ENCODE data around the gene DHODH. TPM values are rescaled to one million over a fixed set of nuclear protein-coding genes. Genes with fewer than 3 reads are reported as not detected.
"Not testable (repeated sequence)": the region's sequence is repeated elsewhere in the genome, so short reads cannot be mapped to it uniquely, and the experiment has no call there.

The DHODH gene
- total RNA-seq, 4 donors from 2014 or later, result 3.3 to 6.8 (median 4.7) TPM

GRCh38 chr16:72049110-72049509 is 40.6 kb downstream of the DHODH start:
- Histone ChIP-seq H3K9me3 (no peaks in the 10 kb centered on the region), H3K4me3 (no peak overlapping the region), H3K27me3 (no peaks in the 10 kb centered on the region), H3K36me3 (peaks cover 0 to 2% (median 2%) of the 10 kb centered on the region in 4 donors), H3K27ac (replicated peaks in 1 of 4) (no peak overlapping the region), H3K4me1 (no peaks in the 10 kb centered on the region)
- intact Hi-C loops (cut with DNase I), result no loop called here
- TF ChIP-seq POLR2AphosphoS5 (IDR thresholded peaks at IDR 0.05) (no peak), POLR2A (IDR thresholded peaks at IDR 0.05; ENCODE audit: low read depth) (no peak), EP300 (IDR thresholded peaks at IDR 0.05) (no peak), CTCF (IDR thresholded peaks at IDR 0.05) (no peak)
- no peak for DNase-seq (ENCODE audit: extremely low spot score)

GRCh38 chr16:72050769-72051464 is 42.4 kb downstream of the DHODH start:
- TF ChIP-seq POLR2A (IDR thresholded peaks at IDR 0.05; ENCODE audit: low read depth), result no peak
- no peak for TF ChIP-seq POLR2AphosphoS5 (IDR thresholded peaks at IDR 0.05)
- no peak for TF ChIP-seq CTCF (IDR thresholded peaks at IDR 0.05)
- TF ChIP-seq EP300 (IDR thresholded peaks at IDR 0.05), result no peak
- H3K4me3 ChIP-seq, result no peak overlapping the region
- WGBS, result 88% methylated on average over 3 of the region's 4 CpGs

GRCh38 chr16:72051818-72052217 is 43.3 kb downstream of the DHODH start:
- Histone ChIP-seq H3K9me3 (no peaks in the 10 kb centered on the region), H3K4me3 (no peak overlapping the region), H3K4me1 (no peaks in the 10 kb centered on the region), H3K36me3 (no peaks in the 10 kb centered on the region), H3K27me3 (no peaks in the 10 kb centered on the region), H3K27ac (replicated peaks in 1 of 4) (no peak overlapping the region)
- no peak for TF ChIP-seq POLR2AphosphoS5 (IDR thresholded peaks at IDR 0.05)
- TF ChIP-seq POLR2A (IDR thresholded peaks at IDR 0.05; ENCODE audit: low read depth), result no peak
- no peak for TF ChIP-seq EP300 (IDR thresholded peaks at IDR 0.05)
- TF ChIP-seq CTCF (IDR thresholded peaks at IDR 0.05), result no peak
- WGBS, result 80% methylated on average over 2 of the region's 2 CpGs
- intact Hi-C loops (cut with DNase I), result no loop called here
- no peak for DNase-seq (ENCODE audit: extremely low spot score)

More at GRCh38 chr16:72050769-72051464, 42.4 kb downstream of the DHODH start:
- H3K36me3 ChIP-seq, result no peaks in the 10 kb centered on the region
- no peaks in the 10 kb centered on the region for H3K9me3 ChIP-seq
- no peak for DNase-seq (ENCODE audit: extremely low spot score)
- H3K4me1 ChIP-seq, result no peaks in the 10 kb centered on the region
- no peaks in the 10 kb centered on the region for H3K27me3 ChIP-seq
- H3K27ac ChIP-seq (replicated peaks in 1 of 4), result no peak overlapping the region
- intact Hi-C loops (cut with DNase I), result no loop called here

GRCh38 chr16:72054254-72054847 is 45.8 kb downstream of the DHODH start, which contains the start of gene HP:
Gene HP, plus strand, starts transcription at chr16:72054505. Its CDS starts 148 bp downstream, at chr16:72054653.
- H3K27ac ChIP-seq (replicated peaks in 1 of 4); DNase-seq (ENCODE audit: extremely low spot score); H3K4me3 ChIP-seq; H3K27me3 ChIP-seq; H3K4me1 ChIP-seq; H3K36me3 ChIP-seq; H3K9me3 ChIP-seq; intact Hi-C loops (cut with DNase I): not testable (repeated sequence)
- WGBS, result 89% methylated on average over 5 of the region's 5 CpGs

GRCh38 chr16:72055911-72056310 is 47.4 kb downstream of the DHODH start:
- no peaks in the 10 kb centered on the region for H3K27me3 ChIP-seq
- no peak overlapping the region for H3K4me3 ChIP-seq
- H3K36me3 ChIP-seq, result no peaks in the 10 kb centered on the region
- H3K27ac ChIP-seq (replicated peaks in 1 of 4), result no peak overlapping the region
- no peaks in the 10 kb centered on the region for H3K4me1 ChIP-seq
- TF ChIP-seq CTCF (IDR thresholded peaks at IDR 0.05), result no peak
- no peak for TF ChIP-seq POLR2AphosphoS5 (IDR thresholded peaks at IDR 0.05)
- TF ChIP-seq POLR2A (IDR thresholded peaks at IDR 0.05; ENCODE audit: low read depth), result no peak
- no peak for TF ChIP-seq EP300 (IDR thresholded peaks at IDR 0.05)
- 74% methylated on average over 4 of the region's 4 CpGs for WGBS
- H3K9me3 ChIP-seq, result no peaks in the 10 kb centered on the region
- DNase-seq (ENCODE audit: extremely low spot score), result no peak
- intact Hi-C loops (cut with DNase I), result no loop called here

GRCh38 chr16:72057313-72057712 is 48.8 kb downstream of the DHODH start:
- 90% methylated on average over 2 of the region's 6 CpGs for WGBS
- DNase-seq (ENCODE audit: extremely low spot score); H3K36me3 ChIP-seq; H3K4me3 ChIP-seq; H3K4me1 ChIP-seq; H3K27ac ChIP-seq (replicated peaks in 1 of 4); H3K9me3 ChIP-seq; intact Hi-C loops (cut with DNase I); H3K27me3 ChIP-seq: not testable (repeated sequence)

GRCh38 chr16:72059060-72059459 is 50.5 kb downstream of the DHODH start:
- H3K27me3 ChIP-seq; intact Hi-C loops (cut with DNase I); H3K4me3 ChIP-seq; H3K27ac ChIP-seq (replicated peaks in 1 of 4); DNase-seq (ENCODE audit: extremely low spot score); H3K9me3 ChIP-seq; H3K36me3 ChIP-seq; H3K4me1 ChIP-seq: not testable (repeated sequence)
- WGBS, result 91% methylated on average over 7 of the region's 7 CpGs

Data from esophagus muscularis mucosa (tissue), 4 donors.